ENCODE measurements around the gene HJURP. TPM values are rescaled to one million over a fixed set of nuclear protein-coding genes. Genes with fewer than 3 reads are reported as not detected.
A peak's percentile ranks its signal among the peaks of the same experiment; 100 is the strongest.

Gene HJURP
- total RNA-seq, 1 experiment from 2014 or later = 49.7 TPM

GRCh38 chr2:233865838-233866237 lies 11.5 kb upstream of the HJURP start:
- Histone ChIP-seq H3K4me2 (ENCODE audit: insufficient read depth, insufficient read length, low read length) (no peak overlapping the region), H3K18ac (ENCODE audit: insufficient read length, low read depth, low read length) (no peak overlapping the region), H3K79me1 (ENCODE audit: insufficient read depth, low read depth, low read length, poor library complexity, severe bottlenecking) (no peaks in the 10 kb centered on the region), H3K56ac (ENCODE audit: insufficient read length, low read depth, low read length) (no peak overlapping the region), H3K23me2 (ENCODE audit: insufficient read length, low read depth, low read length, poor library complexity, severe bottlenecking) (no peaks in the 10 kb centered on the region), H2BK120ac (ENCODE audit: low read depth, low read length, poor library complexity, severe bottlenecking) (no peak overlapping the region), H4K5ac (ENCODE audit: insufficient read length, low read depth, low read length) (no peak overlapping the region), H3K4me1 (ENCODE audit: insufficient read depth, low read length) (peaks cover 4% of the 10 kb centered on the region), H3K4ac (ENCODE audit: low read depth, low read length) (no peak overlapping the region), H2AK5ac (ENCODE audit: insufficient read length, low read length) (no peak overlapping the region), H3K14ac (ENCODE audit: insufficient read depth, low read length) (no peak overlapping the region), H3K23ac (ENCODE audit: insufficient read length, low read depth, low read length) (no peak overlapping the region), H4K8ac (replicated peaks; ENCODE audit: insufficient read length, low read depth, low read length) (no peak overlapping the region), H2BK5ac (ENCODE audit: insufficient read length, low read length) (no peak overlapping the region), H3T11ph (ENCODE audit: low read length) (no peak overlapping the region), H4K20me1 (ENCODE audit: control insufficient read depth, insufficient read depth, insufficient read length) (no peaks in the 10 kb centered on the region), H3K79me2 (ENCODE audit: insufficient read depth, low read length) (no peaks in the 10 kb centered on the region), H2AFZ (ENCODE audit: low read length) (no peak overlapping the region), H2BK20ac (ENCODE audit: low read depth, low read length, poor library complexity, severe bottlenecking) (no peak overlapping the region), H3K27me3 (ENCODE audit: insufficient read depth, low read length) (no peaks in the 10 kb centered on the region), H3K27ac (ENCODE audit: insufficient read length, low read depth, low read length) (no peak overlapping the region), H4K91ac (ENCODE audit: insufficient read length, low read depth, low read length) (no peak overlapping the region), H3K9me3 (ENCODE audit: control insufficient read depth, low read depth, low read length) (no peaks in the 10 kb centered on the region), H2BK15ac (ENCODE audit: low read depth, low read length) (no peak overlapping the region), H2BK12ac (ENCODE audit: insufficient read length, low read depth, low read length) (no peak overlapping the region), H3K9ac (ENCODE audit: extremely low read depth, insufficient read length, low read length) (no peak overlapping the region)
- H3K27ac Mint-ChIP-seq = no peak overlapping the region
- H3K36me3 Mint-ChIP-seq (ENCODE audit: insufficient read depth in 1 of 3, low read depth in 3 of 3) = peaks cover 17 to 39% (median 21%) of the 10 kb centered on the region in 3 experiments; a peak in 6 of 7 replicates
- peaks cover 18 to 24% of the 10 kb centered on the region in 2 experiments for H3K4me1 Mint-ChIP-seq
- no peak overlapping the region for H3K4me3 Mint-ChIP-seq
- peak; percentile 59; the same call in 2 of the 3 replicates for TF ChIP-seq CTCF (conservative IDR thresholded peaks at IDR 0.05)
- peaks cover 11 to 13% of the 10 kb centered on the region in 2 experiments for H3K9me3 Mint-ChIP-seq
- peaks cover 13% of the 10 kb centered on the region for H3K27me3 Mint-ChIP-seq (ENCODE audit: low read depth)
- WGBS (ENCODE audit: extremely low coverage, insufficient read length, low lambda C conversion rate) = no CpG with 5 or more reads among the region's 3 CpGs
- DNase-seq = peak; percentile 39

All from H9 (cell line).